ENCODE data around the gene MRRF.

GRCh38 chr9:122348791-122349190 is 84.1 kb downstream of the MRRF start:
- TF ChIP-seq CTCF (IDR thresholded peaks at IDR 0.05) (no peak), POLR2A (IDR thresholded peaks at IDR 0.05) (no peak), POLR2AphosphoS5 (IDR thresholded peaks at IDR 0.05; ENCODE audit: insufficient read depth in 1 of 2, low read depth in 1 of 2) (no peak)

Data from vagina (tissue), 2 donors.